Measurements from ENCODE around the gene PPP2R2D.
A peak's percentile ranks its signal among the peaks of the same experiment; 100 is the strongest.
"Not testable (repeated sequence)": the region's sequence is repeated elsewhere in the genome, so short reads cannot be mapped to it uniquely, and the experiment has no call there.

Gene PPP2R2D

DNA sequence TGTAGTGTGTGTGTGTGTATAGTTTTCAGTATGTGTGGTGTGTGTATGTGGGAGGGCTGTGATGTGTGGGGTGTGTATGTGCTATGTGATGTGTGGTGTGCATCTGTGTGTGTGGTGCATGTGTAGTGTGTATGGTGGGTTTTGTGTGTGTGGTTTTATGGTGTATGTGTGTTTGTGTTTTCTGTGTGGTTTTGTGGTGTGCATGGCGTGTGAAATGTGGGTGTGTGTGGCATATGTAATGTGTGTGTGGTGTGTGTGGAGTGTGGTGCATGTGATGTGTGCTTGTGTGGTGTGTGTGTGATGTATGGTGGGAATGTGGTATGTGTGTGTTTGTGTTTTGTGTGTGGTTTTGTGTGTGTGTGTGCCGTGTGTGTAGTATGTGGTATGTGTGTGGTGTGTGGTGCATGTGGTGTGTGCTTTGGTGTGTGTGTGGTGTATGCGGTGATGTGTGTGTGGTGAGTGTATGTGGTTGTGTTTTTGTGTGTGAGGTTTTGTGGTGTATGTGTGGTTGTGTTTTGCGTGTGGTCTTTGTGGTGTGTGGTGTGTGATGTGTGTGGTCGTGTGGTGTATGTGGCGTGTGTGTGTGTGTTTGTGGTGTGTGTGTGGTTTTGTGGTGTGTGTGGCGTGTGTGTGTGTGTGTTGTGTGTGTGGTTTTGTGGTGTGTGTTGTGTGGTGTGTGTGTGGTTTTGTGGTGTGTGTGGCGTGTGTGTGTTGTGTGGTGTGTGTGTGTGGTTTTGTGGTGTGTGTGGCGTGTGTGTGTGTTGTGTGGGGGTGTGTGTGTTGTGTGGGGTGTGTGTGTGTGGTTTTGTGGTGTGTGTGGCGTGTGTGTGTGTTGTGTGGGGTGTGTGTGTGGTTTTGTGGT, 18.0 kb upstream of the PPP2R2D start:
- TF ChIP-seq ZFX (IDR thresholded peaks at IDR 0.05; ENCODE audit: borderline replicate concordance) = no peak
- TF ChIP-seq, protein P1, sequence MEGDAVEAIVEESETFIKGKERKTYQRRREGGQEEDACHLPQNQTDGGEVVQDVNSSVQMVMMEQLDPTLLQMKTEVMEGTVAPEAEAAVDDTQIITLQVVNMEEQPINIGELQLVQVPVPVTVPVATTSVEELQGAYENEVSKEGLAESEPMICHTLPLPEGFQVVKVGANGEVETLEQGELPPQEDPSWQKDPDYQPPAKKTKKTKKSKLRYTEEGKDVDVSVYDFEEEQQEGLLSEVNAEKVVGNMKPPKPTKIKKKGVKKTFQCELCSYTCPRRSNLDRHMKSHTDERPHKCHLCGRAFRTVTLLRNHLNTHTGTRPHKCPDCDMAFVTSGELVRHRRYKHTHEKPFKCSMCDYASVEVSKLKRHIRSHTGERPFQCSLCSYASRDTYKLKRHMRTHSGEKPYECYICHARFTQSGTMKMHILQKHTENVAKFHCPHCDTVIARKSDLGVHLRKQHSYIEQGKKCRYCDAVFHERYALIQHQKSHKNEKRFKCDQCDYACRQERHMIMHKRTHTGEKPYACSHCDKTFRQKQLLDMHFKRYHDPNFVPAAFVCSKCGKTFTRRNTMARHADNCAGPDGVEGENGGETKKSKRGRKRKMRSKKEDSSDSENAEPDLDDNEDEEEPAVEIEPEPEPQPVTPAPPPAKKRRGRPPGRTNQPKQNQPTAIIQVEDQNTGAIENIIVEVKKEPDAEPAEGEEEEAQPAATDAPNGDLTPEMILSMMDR (IDR thresholded peaks at IDR 0.05) = no peak
- H3K27ac ChIP-seq = no peak overlapping the region

- H3K27ac ChIP-seq = not testable (repeated sequence)
These were observed 17.0 kb upstream of the PPP2R2D start for GRCh38 chr10:131883621-131884393.

- H3K27ac ChIP-seq = no peak overlapping the region
- TF ChIP-seq, protein P1 (IDR thresholded peaks at IDR 0.05) = peak; percentile 97
- TF ChIP-seq ZFX (IDR thresholded peaks at IDR 0.05; ENCODE audit: borderline replicate concordance) = no peak
These were observed 15.2 kb upstream of the PPP2R2D start for GRCh38 chr10:131885391-131886165.

- H3K27ac ChIP-seq = no peak overlapping the region
- TF ChIP-seq ZFX (IDR thresholded peaks at IDR 0.05; ENCODE audit: borderline replicate concordance) = no peak
- TF ChIP-seq, protein P1 (IDR thresholded peaks at IDR 0.05) = no peak
These were observed 14.6 kb upstream of the PPP2R2D start for GRCh38 chr10:131886237-131886636.

DNA sequence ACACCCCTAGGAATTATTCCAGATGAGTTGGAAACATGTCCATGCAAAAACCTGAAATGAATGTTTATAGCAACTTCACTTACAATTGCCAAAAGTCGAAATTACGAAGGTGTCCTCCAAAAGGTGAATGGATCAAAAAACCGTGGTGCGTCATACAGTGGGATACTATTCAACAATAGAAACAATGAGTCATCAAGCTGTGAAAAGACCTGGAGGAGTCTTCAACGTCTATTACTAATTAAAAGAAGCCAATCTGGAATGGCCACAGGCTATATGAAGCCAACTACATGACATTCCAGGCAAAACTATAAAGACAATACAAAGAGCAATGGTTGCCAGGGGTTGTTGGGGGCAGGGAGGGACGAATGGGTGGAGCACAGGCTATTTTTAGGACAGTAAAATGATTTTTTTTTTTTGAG, 12.6 kb upstream of the PPP2R2D start:
- no peak overlapping the region for H3K27ac ChIP-seq
- TF ChIP-seq, protein P1 (IDR thresholded peaks at IDR 0.05) = no peak
- TF ChIP-seq ZFX (IDR thresholded peaks at IDR 0.05; ENCODE audit: borderline replicate concordance) = no peak

DNA sequence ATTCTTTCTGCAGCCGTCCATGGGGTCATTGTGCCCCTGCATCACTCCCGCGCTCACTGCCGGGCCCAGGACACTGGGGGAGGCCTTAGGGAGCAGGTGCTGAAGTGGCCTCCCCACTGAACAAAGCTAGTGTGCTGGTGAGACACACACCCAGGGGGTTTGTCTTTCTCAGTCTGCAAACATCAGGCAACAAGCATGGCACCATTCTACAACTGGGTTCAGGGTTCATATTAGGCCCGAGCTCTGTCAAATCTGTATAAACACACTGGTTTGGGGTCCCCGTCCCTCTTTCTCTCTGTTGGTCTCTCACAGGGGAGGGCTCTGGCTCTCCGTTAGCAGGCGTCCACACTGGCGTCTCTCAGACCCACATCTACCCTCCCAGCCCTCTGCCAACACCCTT, 11.1 kb upstream of the PPP2R2D start:
- no peak overlapping the region for H3K27ac ChIP-seq
- TF ChIP-seq, protein P1 (IDR thresholded peaks at IDR 0.05) = no peak
- TF ChIP-seq ZFX (IDR thresholded peaks at IDR 0.05; ENCODE audit: borderline replicate concordance) = no peak

Measured in 22Rv1 (cell line).